HepG2 (cell line): ENCODE measurements around the gene TLDC2. TPM values are rescaled to one million over a fixed set of nuclear protein-coding genes. Genes with fewer than 3 reads are reported as not detected.

Source experiments
- CEBPB ChIP-seq: IDR thresholded peaks from 2 replicates; pipeline ENCODE4 v1.6.1; 2011; ENCODE audit warnings: low read depth, low read length, improper control_type of control experiment, borderline replicate concordance
- GATAD1 ChIP-seq: IDR thresholded peaks from 2 replicates; pipeline ENCODE4 v1.6.1; 2016; ENCODE audit warnings: missing genetic modification reagents, missing compliant biosample characterization
- GATAD2A ChIP-seq: IDR thresholded peaks from 2 replicates; pipeline ENCODE4 v1.6.1; 2016
- ISL2 ChIP-seq: sonication (generic); formaldehyde crosslinking; IDR thresholded peaks from 2 replicates; pipeline ENCODE4 v1.5.0; 2020; ENCODE audit warnings: missing genetic modification reagents
- NONO ChIP-seq, 2 experiments: fragments of 450-650 bp in 1 of 2; sonication (generic) in 1 of 2; formaldehyde crosslinking in 1 of 2; IDR thresholded peaks in 1 of 2; conservative IDR thresholded peaks in 1 of 2; 2 replicates each; pipeline versions ENCODE4 v1.6.1 to v1.8.0; 2017 to 2022; ENCODE audit warnings: mild to moderate bottlenecking in 1 of 2, missing genetic modification reagents in 1 of 2, moderate library complexity in 1 of 2
- NR2F1 ChIP-seq, 2 experiments: fragments of 450-650 bp in 1 of 2; formaldehyde crosslinking in 1 of 2; IDR thresholded peaks; 2 replicates each; pipeline versions ENCODE4 v1.5.0 to v1.6.1; 2016 to 2020; ENCODE audit warnings: mild to moderate bottlenecking in 1 of 2, missing compliant biosample characterization in 1 of 2, missing genetic modification reagents in 1 of 2, moderate library complexity in 1 of 2
- NR2F2 ChIP-seq: IDR thresholded peaks from 2 replicates; pipeline ENCODE4 v1.6.1; 2012; ENCODE audit warnings: low read depth, inconsistent platforms, borderline replicate concordance
- NR2F6 ChIP-seq, 2 experiments: IDR thresholded peaks; 2 replicates each; pipeline ENCODE4 v1.6.1; 2016; ENCODE audit warnings: antibody characterized with exemption in 1 of 2, mild to moderate bottlenecking in 1 of 2
- RXRA ChIP-seq: sonication (generic); formaldehyde crosslinking; IDR thresholded peaks from 2 replicates; pipeline ENCODE4 v1.5.1; 2020; ENCODE audit warnings: missing genetic modification reagents
- SAP130 ChIP-seq: IDR thresholded peaks from 2 replicates; pipeline ENCODE4 v1.6.1; 2016; ENCODE audit warnings: low read depth
- TFDP2 ChIP-seq: sonication (generic); formaldehyde crosslinking; IDR thresholded peaks from 2 replicates; pipeline ENCODE4 v1.4.0; 2020; ENCODE audit warnings: missing genetic modification reagents
- TOE1 ChIP-seq: sonication (generic); formaldehyde crosslinking; IDR thresholded peaks from 2 replicates; pipeline ENCODE4 v1.4.0; 2020; ENCODE audit warnings: mild to moderate bottlenecking, missing genetic modification reagents
- ZBTB34 ChIP-seq: sonication (generic); formaldehyde crosslinking; IDR thresholded peaks from 2 replicates; pipeline ENCODE4 v1.8.0; 2022; ENCODE audit warnings: mild to moderate bottlenecking, missing genetic modification reagents
- ZNF121 ChIP-seq: sonication (generic); formaldehyde crosslinking; IDR thresholded peaks from 2 replicates; pipeline ENCODE4 v1.5.0; 2020; ENCODE audit warnings: mild to moderate bottlenecking, missing genetic modification reagents
- ZNF644 ChIP-seq: IDR thresholded peaks from 2 replicates; pipeline ENCODE4 v1.6.1; 2016; ENCODE audit warnings: low read depth
- ZNF652 ChIP-seq: IDR thresholded peaks from 2 replicates; pipeline ENCODE4 v1.6.1; 2016; ENCODE audit warnings: low read depth, borderline replicate concordance
- polyA plus RNA-seq, 8 experiments: library from polyadenylated mRNA; depleted of rRNA in 3 of 8; stranded (reverse) in 7 of 8; unstranded in 1 of 8; fragments of >200 nt; fragmentation: Illumina TruSeq in 4 of 8; extraction: Trizol in 4 of 8; gene quantifications; 2 replicates each; pipeline versions ENCODE4 v1.2.1 to v1.2.3, GENCODE V29; 2011 to 2016; ENCODE audit warnings: low read depth in 4 of 8, missing spikeins in 1 of 8, mixed read lengths in 1 of 8; ENCODE audit not compliant: insufficient read depth in 1 of 8
- total RNA-seq, 5 experiments: library from RNA; depleted of rRNA; stranded (reverse); fragments of >200 nt; fragmentation: Illumina TruSeq; extraction: Trizol; gene quantifications; 2 replicates each; pipeline ENCODE4 v1.2.3, GENCODE V29; 2016; ENCODE audit warnings: low read depth in 1 of 5
- TF ChIP-seq, protein P1 (sequence below): IDR thresholded peaks from 2 replicates; pipeline ENCODE4 v1.6.1; 2016; ENCODE audit warnings: mild to moderate bottlenecking
- TF ChIP-seq, protein P2 (sequence below): sonication (generic); formaldehyde crosslinking; conservative IDR thresholded peaks from 2 replicates; pipeline ENCODE4 v1.4.0; 2020; ENCODE audit warnings: mild to moderate bottlenecking, missing genetic modification reagents, moderate library complexity
- TF ChIP-seq, protein P3 (sequence below): sonication (generic); formaldehyde crosslinking; IDR thresholded peaks from 2 replicates; pipeline ENCODE4 v1.8.0; 2022; ENCODE audit warnings: mild to moderate bottlenecking, missing genetic modification reagents, moderate library complexity

Gene TLDC2
- total and polyA plus RNA-seq, 2 of the 13 experiments (the other 11 are each of a cell fraction or from before 2014, with no cell fraction given): 1.5 to 1.6 TPM

DNA sequence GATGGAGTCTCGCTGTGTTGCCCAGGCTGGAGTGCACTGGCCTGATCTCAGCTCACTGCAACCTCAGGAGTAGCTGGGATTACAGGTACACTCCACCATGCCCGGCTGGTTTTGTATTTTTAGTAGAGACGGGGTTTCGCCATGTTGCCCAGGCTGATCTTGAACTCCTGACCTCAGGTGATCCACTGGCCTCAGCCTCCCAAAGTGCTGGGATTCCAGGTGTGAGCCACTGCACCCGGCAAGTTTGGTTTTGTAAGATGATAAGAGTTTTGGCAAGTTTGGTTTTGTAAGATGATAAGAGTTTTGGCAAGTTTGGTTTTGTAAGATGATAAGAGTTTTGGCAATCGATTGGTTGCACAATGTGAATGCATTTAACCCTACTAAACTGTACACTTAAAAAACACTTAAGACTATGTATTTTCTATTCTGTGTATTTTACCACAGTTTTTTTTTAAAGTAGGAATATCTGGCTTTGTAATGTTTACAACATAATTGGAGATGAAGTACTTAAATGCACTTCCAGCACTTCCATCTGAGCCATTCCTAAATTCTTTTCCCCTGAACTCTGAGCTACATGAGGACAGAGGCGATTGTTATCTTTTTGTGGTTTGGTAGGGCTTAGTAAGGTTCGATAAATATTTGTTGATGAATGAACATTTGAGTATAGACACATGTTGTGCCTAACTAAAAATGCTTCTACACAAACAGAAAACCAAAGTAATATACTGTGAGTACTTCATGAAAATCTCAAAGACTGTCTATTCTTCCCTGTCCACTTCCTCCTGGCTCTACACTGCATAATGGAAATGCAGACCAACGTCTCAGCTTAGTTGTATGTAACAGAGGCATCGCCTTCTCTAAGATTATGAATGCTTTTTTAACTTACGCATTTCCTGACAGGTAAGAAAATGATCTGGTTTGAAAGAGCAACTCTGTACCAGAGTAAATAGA lies 56.8 kb downstream of the TLDC2 start (continued):
- TF ChIP-seq, protein P1, sequence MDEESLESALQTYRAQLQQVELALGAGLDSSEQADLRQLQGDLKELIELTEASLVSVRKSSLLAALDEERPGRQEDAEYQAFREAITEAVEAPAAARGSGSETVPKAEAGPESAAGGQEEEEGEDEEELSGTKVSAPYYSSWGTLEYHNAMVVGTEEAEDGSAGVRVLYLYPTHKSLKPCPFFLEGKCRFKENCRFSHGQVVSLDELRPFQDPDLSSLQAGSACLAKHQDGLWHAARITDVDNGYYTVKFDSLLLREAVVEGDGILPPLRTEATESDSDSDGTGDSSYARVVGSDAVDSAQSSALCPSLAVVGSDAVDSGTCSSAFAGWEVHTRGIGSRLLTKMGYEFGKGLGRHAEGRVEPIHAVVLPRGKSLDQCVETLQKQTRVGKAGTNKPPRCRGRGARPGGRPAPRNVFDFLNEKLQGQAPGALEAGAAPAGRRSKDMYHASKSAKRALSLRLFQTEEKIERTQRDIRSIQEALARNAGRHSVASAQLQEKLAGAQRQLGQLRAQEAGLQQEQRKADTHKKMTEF: peak; percentile 46; the same call in 1 of the 2 replicates
- TF ChIP-seq ZBTB34 (CRISPR knock-in tag): peak; percentile 100
- TF ChIP-seq SAP130 (CRISPR knock-in tag): 0 out of 2 replicates have a peak, but pooled peaks have one; percentile 15
- 0 out of 4 replicates have a peak, but pooled peaks of 1 of the 2 experiments have one; percentile 25 for TF ChIP-seq NR2F1 (CRISPR knock-in tag; IDR thresholded peaks at IDR 0.05)
- no peak for TF ChIP-seq NONO (IDR thresholded peaks at IDR 0.05)
- TF ChIP-seq NONO (CRISPR knock-in tag; conservative IDR thresholded peaks at IDR 0.05): 0 out of 2 replicates have a peak, but pooled peaks have one; percentile 22
- no peak for TF ChIP-seq GATAD1 (CRISPR knock-in tag)
- 0 out of 2 replicates have a peak, but pooled peaks have one; percentile 59 for TF ChIP-seq ZNF121 (CRISPR knock-in tag)
- TF ChIP-seq TFDP2 (CRISPR knock-in tag): peak; percentile 17; the same call in 1 of the 2 replicates
- peak; percentile 53 for TF ChIP-seq NR2F6 (IDR thresholded peaks at IDR 0.05)
- no peak for TF ChIP-seq NR2F6 (CRISPR knock-in tag; IDR thresholded peaks at IDR 0.05)
- TF ChIP-seq ZNF652: 0 out of 2 replicates have a peak, but pooled peaks have one; percentile 19
- TF ChIP-seq CEBPB: peak; percentile 15; the same call in 1 of the 2 replicates
- peak; percentile 56; the same call in 1 of the 2 replicates for TF ChIP-seq RXRA (CRISPR knock-in tag)
- TF ChIP-seq, protein P2, sequence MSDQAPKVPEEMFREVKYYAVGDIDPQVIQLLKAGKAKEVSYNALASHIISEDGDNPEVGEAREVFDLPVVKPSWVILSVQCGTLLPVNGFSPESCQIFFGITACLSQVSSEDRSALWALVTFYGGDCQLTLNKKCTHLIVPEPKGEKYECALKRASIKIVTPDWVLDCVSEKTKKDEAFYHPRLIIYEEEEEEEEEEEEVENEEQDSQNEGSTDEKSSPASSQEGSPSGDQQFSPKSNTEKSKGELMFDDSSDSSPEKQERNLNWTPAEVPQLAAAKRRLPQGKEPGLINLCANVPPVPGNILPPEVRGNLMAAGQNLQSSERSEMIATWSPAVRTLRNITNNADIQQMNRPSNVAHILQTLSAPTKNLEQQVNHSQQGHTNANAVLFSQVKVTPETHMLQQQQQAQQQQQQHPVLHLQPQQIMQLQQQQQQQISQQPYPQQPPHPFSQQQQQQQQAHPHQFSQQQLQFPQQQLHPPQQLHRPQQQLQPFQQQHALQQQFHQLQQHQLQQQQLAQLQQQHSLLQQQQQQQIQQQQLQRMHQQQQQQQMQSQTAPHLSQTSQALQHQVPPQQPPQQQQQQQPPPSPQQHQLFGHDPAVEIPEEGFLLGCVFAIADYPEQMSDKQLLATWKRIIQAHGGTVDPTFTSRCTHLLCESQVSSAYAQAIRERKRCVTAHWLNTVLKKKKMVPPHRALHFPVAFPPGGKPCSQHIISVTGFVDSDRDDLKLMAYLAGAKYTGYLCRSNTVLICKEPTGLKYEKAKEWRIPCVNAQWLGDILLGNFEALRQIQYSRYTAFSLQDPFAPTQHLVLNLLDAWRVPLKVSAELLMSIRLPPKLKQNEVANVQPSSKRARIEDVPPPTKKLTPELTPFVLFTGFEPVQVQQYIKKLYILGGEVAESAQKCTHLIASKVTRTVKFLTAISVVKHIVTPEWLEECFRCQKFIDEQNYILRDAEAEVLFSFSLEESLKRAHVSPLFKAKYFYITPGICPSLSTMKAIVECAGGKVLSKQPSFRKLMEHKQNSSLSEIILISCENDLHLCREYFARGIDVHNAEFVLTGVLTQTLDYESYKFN (CRISPR knock-in tag): peak; percentile 35
- TF ChIP-seq, protein P3, sequence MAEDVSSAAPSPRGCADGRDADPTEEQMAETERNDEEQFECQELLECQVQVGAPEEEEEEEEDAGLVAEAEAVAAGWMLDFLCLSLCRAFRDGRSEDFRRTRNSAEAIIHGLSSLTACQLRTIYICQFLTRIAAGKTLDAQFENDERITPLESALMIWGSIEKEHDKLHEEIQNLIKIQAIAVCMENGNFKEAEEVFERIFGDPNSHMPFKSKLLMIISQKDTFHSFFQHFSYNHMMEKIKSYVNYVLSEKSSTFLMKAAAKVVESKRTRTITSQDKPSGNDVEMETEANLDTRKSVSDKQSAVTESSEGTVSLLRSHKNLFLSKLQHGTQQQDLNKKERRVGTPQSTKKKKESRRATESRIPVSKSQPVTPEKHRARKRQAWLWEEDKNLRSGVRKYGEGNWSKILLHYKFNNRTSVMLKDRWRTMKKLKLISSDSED (CRISPR knock-in tag): no peak
- 0 out of 2 replicates have a peak, but pooled peaks have one; percentile 10 for TF ChIP-seq ZNF644 (CRISPR knock-in tag)
- 0 out of 2 replicates have a peak, but pooled peaks have one; percentile 6 for TF ChIP-seq GATAD2A (CRISPR knock-in tag)
- TF ChIP-seq TOE1 (CRISPR knock-in tag): 0 out of 2 replicates have a peak, but pooled peaks have one; percentile 5
- 0 out of 2 replicates have a peak, but pooled peaks have one; percentile 39 for TF ChIP-seq NR2F2
- TF ChIP-seq ISL2 (CRISPR knock-in tag): peak; percentile 31; the same call in 1 of the 2 replicates
